B cell (primary cell): Measurements from ENCODE around the gene FAM76A. TPM values are rescaled to one million over a fixed set of nuclear protein-coding genes. Genes with fewer than 3 reads are reported as not detected.
A peak's percentile ranks its signal among the peaks of the same experiment; 100 is the strongest.

Experiments
- ATAC-seq: fragments of 200-7000 bp; cut with Tn5 transposase; one replicate; pipeline ENCODE4 v1.10.0; 2021; ENCODE audit warnings: low read depth, mild to moderate bottlenecking, moderate number of reproducible peaks, moderate library complexity
- CTCF ChIA-PET: fragments of 350-600 bp; sonication (Branson Sonifier 250); formaldehyde crosslinking; loops from one replicate; lab custom pipeline; 2021; ENCODE audit warnings: antibody characterized with exemption, inconsistent platforms; lab: Charles Lee
- POLR2A ChIA-PET: fragments of 350-600 bp; sonication (Branson Sonifier 250); formaldehyde crosslinking; loops from one replicate; lab custom pipeline; 2021; ENCODE audit warnings: antibody characterized with exemption; lab: Charles Lee
- DNase-seq: peaks from one replicate; pipeline ENCODE4 v3.0.0; 2013
- H2AFZ ChIP-seq: 2 replicates; pipeline ENCODE4 v1.6.1; 2012; ENCODE audit warnings: mild to moderate bottlenecking, low read depth, low read length; ENCODE audit not compliant: insufficient read depth, poor library complexity, severe bottlenecking
- H3K27ac ChIP-seq, 2 donors: 1 replicate in 1 of 2; 2 replicates in 1 of 2; pipeline ENCODE4 v1.5.1; 2012 to 2013; ENCODE audit warnings: low read length in 2 of 2, mild to moderate bottlenecking in 2 of 2, moderate library complexity in 1 of 2
- H3K27me3 ChIP-seq, 4 experiments: fragments of 200-600 bp in 1 of 4; sonication (generic) in 1 of 4; replicated peaks in 1 of 4; 1 replicate in 2 of 4; 2 replicates in 2 of 4; pipeline versions ENCODE4 v1.6.1 to v1.7.0; 2013 to 2016; ENCODE audit warnings: low read length in 3 of 4, mild to moderate bottlenecking in 2 of 4, mixed read lengths in 1 of 4, moderate library complexity in 1 of 4; ENCODE audit not compliant: insufficient read depth in 4 of 4, control insufficient read depth in 3 of 4; ENCODE audit errors: control extremely low read depth in 1 of 4
- H3K36me3 ChIP-seq, 2 experiments: replicated peaks in 1 of 2; 1 replicate in 1 of 2; 2 replicates in 1 of 2; pipeline versions ENCODE4 v1.6.1 to v1.7.1; 2013; ENCODE audit warnings: low read length in 1 of 2; ENCODE audit not compliant: insufficient read depth in 2 of 2, control insufficient read depth in 1 of 2; ENCODE audit errors: control extremely low read depth in 1 of 2, extremely low read depth in 1 of 2
- H3K4me1 ChIP-seq, 2 donors: fragments of 200-600 bp in 1 of 2; sonication (generic) in 1 of 2; 1 replicate in 1 of 2; 2 replicates in 1 of 2; pipeline versions ENCODE4 v1.5.1 to v1.6.1; 2013 to 2017; ENCODE audit warnings: low read length in 2 of 2; ENCODE audit not compliant: control insufficient read depth in 2 of 2, insufficient read depth in 2 of 2
- H3K4me2 ChIP-seq: replicated peaks from 2 replicates; pipeline ENCODE3; 2012; ENCODE audit warnings: mild to moderate bottlenecking, low read depth, low read length; ENCODE audit not compliant: poor library complexity, severe bottlenecking
- H3K4me3 ChIP-seq, 5 experiments: fragments of 200-600 bp in 1 of 5; sonication (generic) in 1 of 5; 1 replicate in 3 of 5; 2 replicates in 2 of 5; pipeline versions ENCODE4 v1.5.1 to v1.7.0; 2011 to 2016; ENCODE audit warnings: low read length in 4 of 5, mild to moderate bottlenecking in 4 of 5, low read depth in 2 of 5, control low read depth in 1 of 5, moderate library complexity in 1 of 5; ENCODE audit not compliant: insufficient read depth in 1 of 5; ENCODE audit errors: control extremely low read depth in 1 of 5, extremely low read depth in 1 of 5
- H3K79me2 ChIP-seq: fragments of 200-600 bp; sonication (generic); one replicate; pipeline ENCODE4 v1.6.0; 2016; ENCODE audit warnings: low read length; ENCODE audit not compliant: control insufficient read depth, insufficient read depth
- H3K9ac ChIP-seq: fragments of 200-600 bp; sonication (generic); 2 replicates; pipeline ENCODE4 v1.6.1; 2017; ENCODE audit warnings: mild to moderate bottlenecking, low read length, moderate library complexity
- H3K9me3 ChIP-seq, 3 donors: one replicate each; pipeline versions ENCODE4 v1.6.1 to v1.7.1; 2013; ENCODE audit warnings: low read length in 2 of 3; ENCODE audit not compliant: control insufficient read depth in 2 of 3, insufficient read depth in 1 of 3; ENCODE audit errors: control extremely low read depth in 1 of 3
- H4K20me1 ChIP-seq: 2 replicates; pipeline ENCODE4 v1.6.0; 2012; ENCODE audit warnings: mild to moderate bottlenecking, low read length; ENCODE audit not compliant: insufficient read depth, control insufficient read depth, poor library complexity, severe bottlenecking
- H3K27ac Mint-ChIP-seq: one replicate; pipeline ENCODE4 v1.8.0; 2021; ENCODE audit warnings: mixed read lengths
- H3K27me3 Mint-ChIP-seq: one replicate; pipeline ENCODE4 v1.8.0; 2021; ENCODE audit warnings: mixed read lengths
- H3K4me1 Mint-ChIP-seq: one replicate; pipeline ENCODE4 v1.8.0; 2021; ENCODE audit warnings: mixed read lengths
- H3K4me3 Mint-ChIP-seq: one replicate; pipeline ENCODE4 v1.8.0; 2021; ENCODE audit warnings: mixed read lengths
- H3K9me3 Mint-ChIP-seq: one replicate; pipeline ENCODE4 v1.8.0; 2022; ENCODE audit warnings: mixed read lengths; ENCODE audit not compliant: insufficient read depth
- CTCF ChIP-seq: fragments of 200-600 bp; IDR thresholded peaks from one replicate; pipeline ENCODE4 v1.8.0; 2022; ENCODE audit warnings: antibody characterized with exemption, mild to moderate bottlenecking
- EZH2 ChIP-seq: IDR thresholded peaks from 2 replicates; pipeline ENCODE4 v1.6.1; 2012; ENCODE audit warnings: borderline replicate concordance, low read depth, mild to moderate bottlenecking, moderate library complexity, low read length; ENCODE audit not compliant: insufficient read depth, poor library complexity, severe bottlenecking
- WGBS: methylation state at CpG from one replicate; pipeline ENCODE4 v1.1.5; 2013; ENCODE audit warnings: missing lambda C conversion rate; ENCODE audit not compliant: insufficient coverage; 5-methylcytosine and 5-hydroxymethylcytosine counted together
- intact Hi-C: fragments of 100-400 bp; cut with micrococcal nuclease; formaldehyde crosslinking; loops from one replicate; pipeline ENCODE4 v1.10.0; 2022
- polyA plus RNA-seq: library from polyadenylated mRNA; depleted of rRNA; stranded (reverse); fragments of >200 nt; gene quantifications from 2 replicates; pipeline ENCODE4 v1.2.3, GENCODE V29; 2012
- total RNA-seq, 2 donors: library from RNA; stranded (reverse); fragments of 120-200 nt in 1 of 2; gene quantifications; 1 replicate in 1 of 2; 2 replicates in 1 of 2; pipeline versions ENCODE4 v1.2.3 to v1.2.4, GENCODE V29; 2013 to 2022

The FAM76A gene
- total and polyA plus RNA-seq, 2 donors (not counting 1 experiment from before 2014, with no cell fraction given): 11.7 to 25.0 TPM

- ATAC-seq (no peak), DNase-seq (no peak)
- no peaks in the 10 kb centered on the region for H3K27me3 ChIP-seq
- no peaks in the 10 kb centered on the region for H3K9me3 Mint-ChIP-seq
- peak overlapping the region; percentile 94 for H3K4me3 Mint-ChIP-seq
- intact Hi-C loops: loop anchor here (1.0 to 10.0 kb wide), 7 partner anchors 48 to 403 kb away; partner anchors contain the start of genes AHDC1, EYA3, IFI6 and PPP1R8
- H3K79me2 ChIP-seq: peaks cover 21% of the 10 kb centered on the region
- WGBS: 88% methylated on average over 6 of the region's 9 CpGs
- H3K9me3 ChIP-seq: no peaks in the 10 kb centered on the region
- peak overlapping the region; percentile 78 for H2AFZ ChIP-seq
- H3K4me2 ChIP-seq: peak overlapping the region; percentile 79
- H3K9ac ChIP-seq: peak overlapping the region; percentile 75
- H3K4me1 ChIP-seq: peaks cover 17% of the 10 kb centered on the region in 2 donors
- no peaks in the 10 kb centered on the region for H3K27me3 Mint-ChIP-seq
- H3K27ac ChIP-seq: peak overlapping the region; percentile 96 to 98
- POLR2A ChIA-PET: interaction anchor here (0.5 to 1.7 kb wide), 11 partner anchors 19 to 1293 kb away, joined by 3 to 18 read pairs (median 4); partner anchors contain the start of genes DHDDS, IFI6, PPP1R8 and STX12
- H3K4me3 ChIP-seq: peak overlapping the region; percentile 23 to 68 (median 63)
- peaks cover 4 to 11% of the 10 kb centered on the region in 2 experiments for H3K36me3 ChIP-seq
- peak overlapping the region; percentile 98 for H3K27ac Mint-ChIP-seq
- no peaks in the 10 kb centered on the region for H4K20me1 ChIP-seq
- CTCF ChIA-PET: interaction anchor here (0.6 to 2.0 kb wide), 13 partner anchors 35 to 680 kb away, joined by 3 to 13 read pairs (median 4); partner anchors contain the start of genes IFI6 and STX12
- no peak for TF ChIP-seq CTCF
- TF ChIP-seq EZH2: no peak
- peaks cover 25% of the 10 kb centered on the region for H3K4me1 Mint-ChIP-seq
Observed at GRCh38 chr1:27724961-27725373, 794 bp upstream of the FAM76A start.
